GM18505 (cell line): ENCODE results near the gene ACSBG1.

Experiments used
- ATAC-seq: cut with Tn5 transposase; IDR thresholded peaks from one replicate; pipeline ENCODE4 v1.9.1; 2021; ENCODE audit not compliant: unreplicated experiment
- POLR2A ChIP-seq: IDR thresholded peaks from 4 replicates; pipeline ENCODE4 v1.6.1; 2011; ENCODE audit warnings: borderline replicate concordance; ENCODE audit not compliant: insufficient read depth, insufficient read length; ENCODE audit errors: extremely low read depth

ACSBG1 gene

DNA sequence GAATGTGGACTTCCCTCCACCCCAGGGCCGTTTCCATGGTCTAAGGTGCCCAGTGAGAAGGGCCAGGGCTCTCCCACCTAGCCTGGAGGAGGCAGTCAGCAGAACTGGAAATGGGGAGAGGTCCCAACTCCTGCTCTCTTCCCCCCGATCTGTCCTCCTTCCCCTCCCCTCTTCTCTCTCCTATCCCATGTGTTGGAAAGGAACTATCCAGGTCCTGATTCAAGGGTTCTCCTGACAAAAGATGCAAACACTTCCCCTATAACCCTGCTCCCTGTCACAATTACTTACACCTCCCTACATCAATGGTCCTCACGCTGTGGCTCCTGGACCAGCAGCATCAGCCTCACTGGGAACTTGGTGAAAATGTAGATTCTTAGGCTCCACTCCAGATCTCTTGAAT is 109.1 kb downstream of the ACSBG1 start:
- no peak for ATAC-seq
- no peak for TF ChIP-seq POLR2A

GRCh38 chr15:78120523-78120922 is 113.8 kb downstream of the ACSBG1 start:
- ATAC-seq, result no peak
- TF ChIP-seq POLR2A, result no peak
